A549 treated with AZD2906 at 1 μM for 4 hours (cell line): ENCODE results near the gene TUBB2B. TPM values are rescaled to one million over a fixed set of nuclear protein-coding genes. Genes with fewer than 3 reads are reported as not detected.

Experiments used
- total RNA-seq: library from RNA; stranded (reverse); fragments of 200-300 nt; extraction: Qiagen RNA extraction; gene quantifications from 5 replicates; pipeline ENCODE4 v1.2.3, GENCODE V29; 2022

The TUBB2B gene
- total RNA-seq = 14.7 to 16.0 TPM (median 15.4 TPM) in 5 replicates

DNA sequence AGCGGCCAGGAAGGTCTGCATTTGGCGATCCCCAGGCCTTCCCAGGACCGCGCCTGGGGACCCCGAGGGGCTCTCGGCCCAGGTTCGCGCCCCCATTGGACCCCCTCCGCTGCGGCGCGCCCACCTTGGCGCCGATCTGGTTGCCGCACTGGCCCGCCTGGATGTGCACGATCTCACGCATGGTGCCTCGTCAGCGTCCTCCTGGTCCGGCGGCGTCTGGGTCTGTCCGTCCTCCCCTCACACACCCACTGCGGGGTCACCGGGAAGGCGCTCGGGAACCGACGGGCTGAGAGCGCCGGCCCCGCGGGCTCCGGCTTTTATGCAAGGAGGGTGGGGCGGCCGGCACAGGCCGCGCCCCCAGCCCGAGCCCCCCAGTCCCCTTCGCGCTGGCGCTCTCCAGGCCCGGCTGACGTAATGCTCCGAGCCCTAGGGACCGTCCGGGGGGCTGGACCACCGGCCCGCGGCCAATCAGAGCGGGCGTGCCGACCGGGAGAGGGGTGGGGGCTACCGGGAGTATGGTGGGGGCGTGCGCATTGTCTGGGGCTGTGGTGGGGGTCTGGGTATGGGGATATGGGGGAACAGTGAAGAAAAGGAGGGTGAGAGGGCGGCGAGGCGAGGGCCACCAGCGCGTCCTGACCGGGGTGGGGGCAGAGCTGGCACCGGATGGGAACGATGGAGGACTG, at the start of gene TUBB2B:
Gene TUBB2B, minus strand, starts transcription at position 291 of the 683 bp plus-strand sequence. Its CDS starts 110 bp downstream, at position 181.

DNA sequence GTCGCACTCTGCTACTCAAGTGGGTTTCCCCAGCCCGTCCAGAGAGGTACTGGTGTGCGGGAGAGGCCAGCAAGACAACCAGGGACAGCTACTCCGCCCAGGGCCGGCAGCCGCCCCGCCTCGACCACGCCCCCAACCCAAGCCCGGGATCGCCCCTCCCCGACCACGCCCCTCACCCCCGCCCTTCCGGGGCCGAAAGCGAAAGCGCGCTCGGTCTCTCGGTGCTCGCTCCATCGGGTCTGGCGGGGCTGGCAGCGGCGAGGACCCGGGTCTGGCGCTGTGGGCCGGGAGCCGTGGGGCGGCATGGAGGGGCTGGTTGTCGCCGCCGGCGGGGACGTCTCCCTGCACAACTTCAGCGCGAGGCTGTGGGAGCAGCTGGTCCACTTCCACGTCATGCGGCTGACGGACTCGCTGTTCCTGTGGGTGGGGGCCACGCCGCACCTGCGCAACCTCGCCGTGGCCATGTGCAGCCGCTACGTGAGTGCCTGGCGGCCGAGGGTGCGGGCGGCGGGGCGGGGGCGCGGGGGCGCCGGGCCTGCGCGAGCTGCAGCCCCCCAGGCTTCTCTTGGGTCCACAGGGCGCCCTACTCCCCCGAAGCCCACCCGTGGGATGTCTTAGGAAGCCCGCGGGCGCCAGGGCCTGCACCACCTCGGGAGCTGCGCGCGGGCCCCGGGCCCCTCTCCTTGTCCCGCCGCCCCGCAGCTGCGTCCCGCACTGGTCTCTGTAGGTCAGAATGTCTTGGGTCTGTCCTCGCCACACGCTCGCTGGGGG, 31.5 kb upstream of the TUBB2B start, which contains the start of gene PSMG4:
Gene PSMG4, plus strand, starts transcription at position 228 of the 771 bp plus-strand sequence. Its CDS starts 76 bp downstream, at position 304.

Other genes starting within 250 kb of the TUBB2B start
- 55.1 to 74.2 TPM (median 69.4 TPM) in 5 replicates for gene NQO2, start 227.8 kb downstream of the TUBB2B start, total RNA-seq
- gene RIPK1, start 159.2 kb downstream of the TUBB2B start, total RNA-seq = 11.6 to 12.7 TPM (median 11.9 TPM) in 5 replicates
- 17.9 to 26.6 TPM (median 23.6 TPM) in 5 replicates for gene BPHL, start 108.9 kb downstream of the TUBB2B start, total RNA-seq
- 78.1 to 104 TPM (median 99.8 TPM) in 5 replicates for gene TUBB2A, start 70.1 kb downstream of the TUBB2B start, total RNA-seq
- gene PSMG4, start 31.3 kb upstream of the TUBB2B start, total RNA-seq = 21.5 to 32.1 TPM (median 29.5 TPM) in 5 replicates
- gene SLC22A23, start 229.4 kb upstream of the TUBB2B start, total RNA-seq = 8.2 to 10.0 TPM (median 9.2 TPM) in 5 replicates